H9 (cell line): ENCODE data around the gene NHLRC4. TPM values are rescaled to one million over a fixed set of nuclear protein-coding genes. Genes with fewer than 3 reads are reported as not detected.

Experiments
- DNase-seq: peaks from one replicate; pipeline ENCODE4 v3.0.0-alpha.2; 2017
- H2AFZ ChIP-seq: one replicate; pipeline ENCODE4 v1.6.1; 2013; ENCODE audit warnings: mild to moderate bottlenecking, low read length, control low read depth, moderate library complexity
- H2AK5ac ChIP-seq: 2 replicates; pipeline ENCODE4 v1.6.1; 2013; ENCODE audit warnings: low read length, control low read depth, mixed read lengths; ENCODE audit not compliant: insufficient read length
- H2BK120ac ChIP-seq: one replicate; pipeline ENCODE4 v1.6.1; 2013; ENCODE audit warnings: low read depth, mild to moderate bottlenecking, low read length, control low read depth, inconsistent platforms; ENCODE audit not compliant: poor library complexity, severe bottlenecking
- H2BK12ac ChIP-seq: 2 replicates; pipeline ENCODE4 v1.6.1; 2013; ENCODE audit warnings: low read length, control low read depth, mixed read lengths, low read depth; ENCODE audit not compliant: insufficient read length
- H2BK15ac ChIP-seq: 2 replicates; pipeline ENCODE4 v1.6.1; 2013; ENCODE audit warnings: low read depth, low read length, control low read depth
- H2BK20ac ChIP-seq: one replicate; pipeline ENCODE4 v1.6.1; 2013; ENCODE audit warnings: low read depth, mild to moderate bottlenecking, low read length, control low read depth, inconsistent platforms; ENCODE audit not compliant: poor library complexity, severe bottlenecking
- H2BK5ac ChIP-seq: 2 replicates; pipeline ENCODE4 v1.6.1; 2013; ENCODE audit warnings: low read length, control low read depth, mixed read lengths; ENCODE audit not compliant: insufficient read length
- H3K14ac ChIP-seq: 2 replicates; pipeline ENCODE4 v1.6.1; 2013; ENCODE audit warnings: low read length, control low read depth; ENCODE audit not compliant: insufficient read depth
- H3K18ac ChIP-seq: 2 replicates; pipeline ENCODE4 v1.6.1; 2013; ENCODE audit warnings: low read depth, mild to moderate bottlenecking, mixed read lengths, low read length, control low read depth; ENCODE audit not compliant: insufficient read length
- H3K23ac ChIP-seq: 2 replicates; pipeline ENCODE4 v1.6.1; 2013; ENCODE audit warnings: low read length, control low read depth, mixed read lengths, low read depth; ENCODE audit not compliant: insufficient read length
- H3K23me2 ChIP-seq: 2 replicates; pipeline ENCODE4 v1.6.1; 2013; ENCODE audit warnings: low read depth, mild to moderate bottlenecking, mixed read lengths, low read length, control low read depth; ENCODE audit not compliant: insufficient read length, poor library complexity, severe bottlenecking
- H3K27ac ChIP-seq: 2 replicates; pipeline ENCODE4 v1.5.1; 2013; ENCODE audit warnings: low read length, control low read depth, mixed read lengths, low read depth; ENCODE audit not compliant: insufficient read length
- H3K27me3 ChIP-seq: 2 replicates; pipeline ENCODE4 v1.6.1; 2013; ENCODE audit warnings: low read length, control low read depth, inconsistent platforms; ENCODE audit not compliant: insufficient read depth
- H3K4ac ChIP-seq: 2 replicates; pipeline ENCODE4 v1.6.1; 2013; ENCODE audit warnings: low read depth, mild to moderate bottlenecking, control low read depth, inconsistent platforms, low read length, moderate library complexity
- H3K4me1 ChIP-seq: 2 replicates; pipeline ENCODE4 v1.6.1; 2013; ENCODE audit warnings: low read length, control low read depth, inconsistent platforms; ENCODE audit not compliant: insufficient read depth
- H3K4me2 ChIP-seq: 2 replicates; pipeline ENCODE4 v1.6.1; 2013; ENCODE audit warnings: low read length, control low read depth, mixed read lengths; ENCODE audit not compliant: insufficient read length, insufficient read depth
- H3K56ac ChIP-seq: 2 replicates; pipeline ENCODE4 v1.6.1; 2013; ENCODE audit warnings: low read depth, mild to moderate bottlenecking, mixed read lengths, low read length, control low read depth; ENCODE audit not compliant: insufficient read length
- H3K79me1 ChIP-seq: 2 replicates; pipeline ENCODE4 v1.6.1; 2013; ENCODE audit warnings: low read depth, mild to moderate bottlenecking, moderate library complexity, low read length, control low read depth, inconsistent platforms; ENCODE audit not compliant: insufficient read depth, poor library complexity, severe bottlenecking
- H3K79me2 ChIP-seq: 2 replicates; pipeline ENCODE4 v1.6.1; 2013; ENCODE audit warnings: low read length, control low read depth, inconsistent platforms; ENCODE audit not compliant: insufficient read depth
- H3K9ac ChIP-seq: 2 replicates; pipeline ENCODE4 v1.6.1; 2013; ENCODE audit warnings: low read length, control low read depth, mixed read lengths; ENCODE audit not compliant: insufficient read length; ENCODE audit errors: extremely low read depth
- H3K9me3 ChIP-seq: one replicate; pipeline ENCODE4 v1.6.1; 2013; ENCODE audit warnings: low read depth, low read length, inconsistent platforms; ENCODE audit not compliant: control insufficient read depth
- H3T11ph ChIP-seq: one replicate; pipeline ENCODE4 v1.6.1; 2013; ENCODE audit warnings: mild to moderate bottlenecking, low read length, control low read depth, inconsistent platforms
- H4K20me1 ChIP-seq: one replicate; pipeline ENCODE4 v1.6.1; 2013; ENCODE audit not compliant: control insufficient read depth, insufficient read length, insufficient read depth
- H4K5ac ChIP-seq: 2 replicates; pipeline ENCODE4 v1.6.1; 2013; ENCODE audit warnings: low read depth, mild to moderate bottlenecking, mixed read lengths, low read length, control low read depth; ENCODE audit not compliant: insufficient read length
- H4K8ac ChIP-seq: replicated peaks from 2 replicates; pipeline ENCODE4 v1.6.1; 2013; ENCODE audit warnings: low read length, control low read depth, mixed read lengths, low read depth; ENCODE audit not compliant: insufficient read length
- H4K91ac ChIP-seq: 2 replicates; pipeline ENCODE4 v1.6.1; 2013; ENCODE audit warnings: low read depth, mild to moderate bottlenecking, moderate library complexity, mixed read lengths, low read length, control low read depth; ENCODE audit not compliant: insufficient read length
- H3K27ac Mint-ChIP-seq, 3 experiments: 2 replicates in 2 of 3; 3 replicates in 1 of 3; pipeline ENCODE4 v1.8.0; 2020 to 2021; ENCODE audit warnings: mixed read lengths in 3 of 3, mild to moderate bottlenecking in 1 of 3, moderate library complexity in 1 of 3
- H3K27me3 Mint-ChIP-seq: 2 replicates; pipeline ENCODE4 v1.8.0; 2021; ENCODE audit warnings: low read depth, mild to moderate bottlenecking, moderate library complexity, mixed read lengths
- H3K36me3 Mint-ChIP-seq, 3 experiments: 2 replicates in 2 of 3; 3 replicates in 1 of 3; pipeline ENCODE4 v1.8.0; 2020 to 2021; ENCODE audit warnings: low read depth in 3 of 3, mixed read lengths in 3 of 3; ENCODE audit not compliant: insufficient read depth in 1 of 3
- H3K4me1 Mint-ChIP-seq, 2 experiments: 2 replicates each; pipeline ENCODE4 v1.8.0; 2020; ENCODE audit warnings: mixed read lengths in 2 of 2
- H3K4me3 Mint-ChIP-seq, 2 experiments: 2 replicates in 1 of 2; 3 replicates in 1 of 2; pipeline ENCODE4 v1.8.0; 2020 to 2021; ENCODE audit warnings: mild to moderate bottlenecking in 2 of 2, mixed read lengths in 2 of 2, moderate library complexity in 1 of 2
- H3K9me3 Mint-ChIP-seq, 2 experiments: 2 replicates in 1 of 2; 3 replicates in 1 of 2; pipeline ENCODE4 v1.8.0; 2020; ENCODE audit warnings: mild to moderate bottlenecking in 2 of 2, mixed read lengths in 2 of 2, moderate library complexity in 1 of 2
- WGBS: extraction: QIAGEN DNeasy Blood & Tissue Kit; methylation state at CpG from one replicate; pipeline ENCODE4 v1.1.7; 2013; ENCODE audit warnings: missing lambda C conversion rate, low lambda C conversion rate, mixed read lengths; ENCODE audit not compliant: insufficient read length; ENCODE audit errors: extremely low coverage; 5-methylcytosine and 5-hydroxymethylcytosine counted together
- total RNA-seq: library from RNA; stranded (reverse); gene quantifications from 2 replicates; pipeline ENCODE4 v1.2.1, GENCODE V29; 2021
- TF ChIP-seq, protein P1 (sequence below): fragments of 200-600 bp; sonication (generic); conservative IDR thresholded peaks from 3 replicates; pipeline ENCODE4 v1.8.0; 2021; ENCODE audit warnings: antibody characterized with exemption, mild to moderate bottlenecking

The NHLRC4 gene
- total RNA-seq, 1 experiment from 2014 or later, result 0.42 TPM

DNA sequence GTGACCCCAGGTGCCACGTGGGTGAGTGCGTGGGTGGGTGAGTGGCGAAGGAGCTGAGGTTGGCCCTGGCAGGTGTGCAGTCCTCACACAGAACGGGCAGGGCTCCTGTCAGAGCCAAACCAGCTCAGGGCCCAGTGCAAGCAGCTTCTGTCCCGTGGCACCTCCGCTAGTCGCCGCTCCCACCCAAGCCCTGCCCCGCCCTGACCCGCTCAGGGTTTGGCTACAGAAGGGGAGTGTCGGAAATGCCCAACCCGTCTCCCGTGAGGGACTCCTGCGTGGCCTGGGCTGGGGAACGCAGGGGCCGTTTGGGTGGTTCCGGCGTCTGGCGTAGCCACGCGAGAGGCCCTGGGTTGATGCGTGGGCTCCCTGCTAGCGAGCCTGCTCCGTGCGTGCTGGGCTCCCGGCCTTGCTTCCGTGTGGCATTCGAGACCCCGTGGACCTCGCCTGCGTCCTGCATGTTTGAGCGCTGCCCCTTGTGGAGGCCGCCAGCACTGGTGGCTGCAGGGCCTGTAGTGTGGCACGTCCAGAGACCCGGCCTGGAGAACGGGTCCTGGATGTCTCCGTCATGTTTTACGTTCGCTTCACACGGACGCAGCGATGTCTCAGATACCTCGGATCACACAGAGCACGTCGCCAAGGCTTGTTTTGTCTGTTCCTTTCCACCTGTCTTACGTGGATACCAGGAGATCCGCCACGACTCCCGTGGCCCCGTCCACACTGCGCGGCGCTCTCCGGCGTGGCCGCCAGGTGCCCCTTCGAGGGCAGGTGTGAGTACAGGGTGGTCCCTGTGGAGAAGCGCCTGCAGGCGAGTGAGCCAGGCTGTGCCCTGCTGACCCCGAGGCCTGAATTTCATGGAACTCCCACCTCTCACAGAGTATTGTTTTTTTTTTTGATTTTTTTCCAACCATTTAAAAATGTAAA, 29.1 kb upstream of the NHLRC4 start:
- Histone ChIP-seq H3K79me2 (no peaks in the 10 kb centered on the region; the same call in 1 of the 2 replicates), H4K5ac (no peak overlapping the region), H3K4me2 (no peak overlapping the region), H2BK20ac (no peak overlapping the region), H2BK12ac (no peak overlapping the region), H3K18ac (no peak overlapping the region), H3K23ac (no peak overlapping the region), H3K27me3 (no peaks in the 10 kb centered on the region), H2AK5ac (no peak overlapping the region), H3K79me1 (no peaks in the 10 kb centered on the region), H3K9ac (no peak overlapping the region), H3K56ac (no peak overlapping the region), H2BK5ac (no peak overlapping the region), H3K9me3 (no peaks in the 10 kb centered on the region), H3T11ph (no peak overlapping the region), H3K4me1 (no peaks in the 10 kb centered on the region), H3K23me2 (no peaks in the 10 kb centered on the region), H4K91ac (no peak overlapping the region), H4K8ac (no peak overlapping the region), H2BK120ac (no peak overlapping the region), H3K14ac (no peak overlapping the region), H2BK15ac (no peak overlapping the region), H3K27ac (no peak overlapping the region), H4K20me1 (no peaks in the 10 kb centered on the region), H2AFZ (no peak overlapping the region), H3K4ac (no peak overlapping the region)
- Mint-ChIP-seq H3K27ac (no peak overlapping the region; a peak in 1 of 7 replicates), H3K4me3 (no peak overlapping the region), H3K36me3 (peaks cover 3 to 15% (median 6%) of the 10 kb centered on the region in 3 experiments; a peak in 6 of 7 replicates), H3K4me1 (no peaks in the 10 kb centered on the region), H3K9me3 (no peaks in the 10 kb centered on the region), H3K27me3 (no peaks in the 10 kb centered on the region)
- WGBS, result no CpG with 5 or more reads among the region's 60 CpGs
- no peak for DNase-seq
- TF ChIP-seq, protein P1, sequence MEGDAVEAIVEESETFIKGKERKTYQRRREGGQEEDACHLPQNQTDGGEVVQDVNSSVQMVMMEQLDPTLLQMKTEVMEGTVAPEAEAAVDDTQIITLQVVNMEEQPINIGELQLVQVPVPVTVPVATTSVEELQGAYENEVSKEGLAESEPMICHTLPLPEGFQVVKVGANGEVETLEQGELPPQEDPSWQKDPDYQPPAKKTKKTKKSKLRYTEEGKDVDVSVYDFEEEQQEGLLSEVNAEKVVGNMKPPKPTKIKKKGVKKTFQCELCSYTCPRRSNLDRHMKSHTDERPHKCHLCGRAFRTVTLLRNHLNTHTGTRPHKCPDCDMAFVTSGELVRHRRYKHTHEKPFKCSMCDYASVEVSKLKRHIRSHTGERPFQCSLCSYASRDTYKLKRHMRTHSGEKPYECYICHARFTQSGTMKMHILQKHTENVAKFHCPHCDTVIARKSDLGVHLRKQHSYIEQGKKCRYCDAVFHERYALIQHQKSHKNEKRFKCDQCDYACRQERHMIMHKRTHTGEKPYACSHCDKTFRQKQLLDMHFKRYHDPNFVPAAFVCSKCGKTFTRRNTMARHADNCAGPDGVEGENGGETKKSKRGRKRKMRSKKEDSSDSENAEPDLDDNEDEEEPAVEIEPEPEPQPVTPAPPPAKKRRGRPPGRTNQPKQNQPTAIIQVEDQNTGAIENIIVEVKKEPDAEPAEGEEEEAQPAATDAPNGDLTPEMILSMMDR, result peak; percentile 45
